Activated gamma-delta T cell (primary cell): ENCODE data around the gene DNPH1.
A peak's percentile ranks its signal among the peaks of the same experiment; 100 is the strongest.

Source experiments
- DNase-seq: peaks from one replicate; lab custom pipeline; 2025; lab: John Stamatoyannopoulos, UW

The DNPH1 gene

DNA sequence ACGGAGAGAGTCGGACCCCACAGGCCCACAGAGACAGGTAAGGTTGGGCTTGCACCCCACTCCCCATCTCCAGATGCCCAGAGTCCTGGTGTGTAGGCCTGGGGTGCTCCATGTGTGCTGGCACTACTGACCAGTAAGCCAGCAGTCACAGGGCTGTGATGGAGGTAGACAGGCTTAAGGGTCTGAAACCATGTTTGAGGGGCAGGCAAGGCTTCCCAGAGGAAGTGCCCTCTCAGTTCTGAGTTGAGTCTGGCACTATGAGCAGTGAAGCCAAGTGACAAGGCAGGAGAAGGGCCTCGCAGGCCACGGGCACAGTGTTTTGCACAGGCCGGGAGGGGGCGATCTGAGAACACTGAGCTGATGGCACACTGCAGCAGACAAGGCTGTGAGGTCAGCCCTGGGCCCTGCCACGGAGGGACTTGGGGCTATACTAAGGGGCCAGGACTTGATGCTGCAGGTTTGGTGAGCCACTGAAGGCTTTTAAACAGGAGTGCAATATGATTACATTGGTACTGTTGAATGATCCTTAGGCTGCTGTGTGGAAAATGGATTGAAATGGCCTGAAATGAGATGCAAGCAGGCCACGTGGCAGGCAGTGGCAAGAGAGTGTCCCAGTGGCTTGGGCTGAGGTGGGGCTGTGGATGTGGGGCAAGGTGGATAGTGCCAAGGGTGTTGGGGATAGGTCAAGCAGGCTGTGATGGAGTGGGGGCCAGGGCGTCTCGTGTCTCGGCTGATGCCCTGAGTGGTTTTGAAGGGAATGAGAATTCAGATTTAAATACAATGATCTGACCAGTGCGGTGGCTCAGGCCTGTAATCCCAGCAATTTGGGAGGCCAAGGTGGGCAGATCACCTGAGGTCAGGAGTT, 34.3 kb upstream of the DNPH1 start:
- DNase-seq: peak; percentile 28

DNA sequence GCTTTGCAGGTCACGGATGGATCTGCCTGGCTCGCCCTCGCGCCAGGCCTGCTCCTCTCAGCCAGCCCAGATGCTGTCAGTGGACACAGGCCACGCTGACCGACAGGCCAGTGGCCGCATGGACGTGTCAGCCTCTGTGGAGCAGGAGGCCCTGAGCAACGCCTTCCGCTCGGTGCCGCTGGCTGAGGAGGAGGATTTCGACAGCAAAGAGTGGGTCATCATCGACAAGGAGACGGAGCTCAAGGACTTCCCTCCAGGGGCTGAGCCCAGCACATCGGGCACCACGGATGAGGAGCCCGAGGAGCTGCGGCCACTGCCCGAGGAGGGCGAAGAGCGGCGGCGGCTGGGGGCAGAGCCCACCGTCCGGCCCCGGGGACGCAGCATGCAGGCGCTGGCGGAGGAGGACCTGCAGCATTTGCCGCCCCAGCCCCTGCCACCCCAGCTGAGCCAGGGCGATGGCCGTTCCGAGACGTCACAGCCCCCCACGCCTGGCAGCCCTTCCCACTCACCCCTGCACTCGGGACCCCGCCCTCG, 33.6 kb upstream of the DNPH1 start:
- no peak for DNase-seq

DNA sequence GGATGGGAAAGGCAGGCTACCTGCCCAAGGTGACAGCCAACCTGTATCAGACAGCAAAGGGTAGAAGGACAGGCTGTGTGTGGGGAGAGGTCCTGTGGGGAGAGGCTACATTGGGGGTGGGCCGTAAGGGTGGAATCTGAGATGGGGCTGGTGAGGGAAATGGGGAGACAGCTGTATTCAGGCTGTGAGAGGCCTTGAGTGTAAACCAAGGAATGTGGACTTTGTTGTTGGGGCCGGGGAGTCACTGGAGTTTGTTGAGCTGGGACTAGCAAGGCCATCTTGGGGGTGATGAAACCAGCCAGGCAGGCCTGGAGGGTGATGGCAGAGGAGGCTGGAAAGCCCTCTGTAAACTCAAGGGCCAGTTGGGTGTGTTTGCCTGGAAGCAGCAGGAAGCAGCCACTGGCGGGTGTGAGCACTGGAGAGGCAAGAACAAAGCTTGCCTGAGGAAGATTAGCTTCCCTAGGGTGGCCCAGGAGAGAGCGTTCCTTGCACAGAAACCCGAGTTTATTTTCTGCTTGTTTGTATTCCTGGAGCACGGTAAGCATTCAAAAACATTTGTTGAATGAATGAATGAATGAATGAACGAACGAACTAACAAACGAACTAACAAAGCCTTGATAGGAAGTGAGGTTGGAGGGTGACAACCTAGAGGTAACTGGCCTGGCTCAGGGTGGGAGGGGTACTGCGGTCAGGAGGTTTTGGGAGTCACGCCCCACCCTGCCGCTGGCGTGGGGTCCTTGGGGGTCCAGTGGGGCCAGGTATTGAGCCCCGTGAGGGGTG, 32.9 kb upstream of the DNPH1 start:
- DNase-seq: no peak

DNA sequence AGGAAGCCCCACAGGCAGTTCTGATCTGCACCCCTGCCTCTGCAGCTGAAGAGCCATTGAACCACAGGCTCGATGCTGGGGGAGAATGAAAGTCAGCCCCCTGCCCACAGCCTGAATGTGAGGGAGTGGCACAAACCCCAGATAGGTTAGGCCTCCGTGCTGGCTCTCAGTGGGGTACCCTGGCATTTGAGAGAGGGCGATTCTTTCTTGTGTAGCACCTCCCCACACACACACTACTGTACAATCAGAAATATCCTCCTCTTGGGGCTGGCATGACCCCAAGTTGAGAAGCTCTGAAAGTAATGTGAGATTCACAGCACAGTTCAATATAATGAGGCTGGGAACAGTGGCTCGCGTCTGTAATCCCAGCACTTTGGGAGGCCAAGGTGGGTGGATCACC, 31.9 kb upstream of the DNPH1 start:
- no peak for DNase-seq

DNA sequence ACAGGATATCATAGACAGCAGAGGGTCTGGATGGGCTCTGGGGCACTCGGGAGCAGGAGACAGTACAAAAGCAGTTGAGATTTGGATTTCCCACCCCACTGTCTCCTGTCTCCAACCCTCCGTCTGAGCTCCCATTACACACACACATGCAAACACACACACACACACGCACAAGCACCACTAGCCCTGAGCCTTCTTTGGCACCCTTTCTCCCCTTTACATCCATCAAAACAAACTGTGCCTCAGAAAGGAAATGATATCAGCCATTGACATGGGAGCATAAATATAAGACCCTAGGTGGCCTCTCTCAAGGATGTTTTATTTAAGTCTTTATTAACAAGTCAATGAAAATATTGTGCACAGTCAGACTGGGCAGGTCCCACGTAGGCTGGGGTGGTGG, 31.5 kb upstream of the DNPH1 start:
- no peak for DNase-seq

DNA sequence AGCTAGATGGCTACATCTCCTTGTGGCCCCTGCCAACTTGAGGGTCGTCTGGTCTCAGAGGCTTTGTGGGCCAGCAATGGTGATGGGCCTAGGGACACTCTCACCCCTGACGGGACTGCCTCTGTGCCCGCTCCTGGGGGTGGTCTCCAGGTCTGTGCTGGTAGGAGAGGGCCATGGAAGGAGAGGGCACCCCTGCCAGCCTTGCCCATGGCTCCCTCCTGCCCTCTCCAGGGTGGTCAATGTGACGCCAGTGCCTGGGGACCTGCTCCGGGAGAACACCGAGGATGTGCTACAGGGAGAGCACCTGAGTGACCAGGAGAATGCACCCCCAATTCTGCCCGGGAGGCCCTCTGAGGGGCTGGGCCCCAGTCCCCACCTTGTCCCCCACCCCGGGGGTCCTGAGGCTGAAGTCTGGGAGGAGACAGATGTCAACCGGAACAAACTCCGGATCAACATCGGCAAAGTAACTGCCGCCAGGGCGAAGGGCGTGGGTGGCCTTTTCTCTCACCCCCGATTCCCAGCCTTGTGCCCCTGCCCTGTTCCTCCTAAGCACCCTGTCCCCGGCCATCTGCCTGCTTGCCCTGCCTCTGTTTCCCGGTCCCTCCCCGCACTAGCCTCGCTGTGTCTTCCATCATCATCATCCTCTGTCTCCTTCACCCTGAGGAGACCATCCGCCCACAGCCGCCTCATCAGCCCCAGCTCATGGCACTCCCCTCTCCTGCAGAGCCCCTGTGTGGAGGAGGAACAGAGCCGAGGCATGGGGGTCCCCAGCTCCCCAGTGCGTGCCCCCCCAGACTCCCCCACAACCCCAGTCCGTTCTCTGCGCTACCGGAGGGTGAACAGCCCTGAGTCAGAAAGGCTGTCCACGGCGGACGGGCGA, 29.8 kb upstream of the DNPH1 start:
- DNase-seq: no peak

DNA sequence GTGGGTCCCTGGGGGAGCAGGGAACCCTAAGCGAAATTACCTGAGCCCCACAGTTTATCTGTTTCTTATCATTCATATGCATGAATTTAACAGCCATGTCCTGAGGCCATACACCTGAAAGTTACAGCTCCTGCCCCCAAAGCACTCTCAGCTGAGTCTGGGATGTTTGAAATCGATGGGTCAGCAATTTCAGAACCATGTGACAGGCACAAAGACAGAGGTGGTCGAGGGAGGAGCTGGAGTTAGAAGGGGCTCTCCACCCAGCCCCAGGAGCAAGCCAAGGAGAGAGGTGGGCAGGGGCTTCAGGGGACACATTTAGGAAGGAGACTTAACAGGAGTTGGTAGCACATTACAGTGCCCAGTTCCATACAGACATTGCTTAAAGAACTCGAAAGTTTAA, 28.9 kb upstream of the DNPH1 start:
- DNase-seq: no peak

DNA sequence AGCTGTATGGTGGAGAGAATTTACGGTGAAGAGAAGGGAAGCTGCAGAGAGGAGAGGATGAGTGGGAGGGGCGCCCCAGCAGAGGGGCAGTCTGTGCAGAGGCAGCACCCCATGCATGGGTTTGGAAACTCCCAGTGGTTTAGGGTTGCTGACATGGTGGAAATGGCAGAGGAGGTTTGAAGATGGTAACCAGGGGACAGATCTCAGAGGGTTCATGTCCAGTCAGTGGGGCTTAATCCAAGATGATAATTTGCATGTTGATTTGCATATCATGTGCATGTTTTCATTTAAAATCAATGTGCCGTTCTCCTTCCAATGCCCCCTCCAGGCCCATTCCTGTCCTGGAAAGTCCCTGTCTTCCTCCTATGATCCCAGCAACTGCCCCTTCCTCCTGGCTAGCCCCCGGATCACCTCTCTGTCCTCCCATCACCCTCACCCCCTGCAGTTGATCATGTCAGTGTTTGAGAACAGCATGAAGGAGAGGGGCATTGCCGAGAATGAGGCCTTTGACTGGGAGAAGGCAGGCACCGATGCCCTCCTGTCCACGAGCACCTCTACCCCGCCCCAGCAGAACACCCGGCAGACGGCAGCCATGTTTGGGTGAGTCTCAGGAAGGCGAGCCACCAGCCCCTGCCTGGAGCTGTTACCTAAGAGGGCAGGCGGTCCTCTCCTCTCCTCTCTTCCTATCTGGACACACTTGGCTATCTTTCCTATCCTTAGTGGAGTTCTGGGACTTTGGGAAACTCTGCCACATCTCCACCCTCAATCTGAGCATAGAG, 28.3 kb upstream of the DNPH1 start:
- DNase-seq: no peak

DNA sequence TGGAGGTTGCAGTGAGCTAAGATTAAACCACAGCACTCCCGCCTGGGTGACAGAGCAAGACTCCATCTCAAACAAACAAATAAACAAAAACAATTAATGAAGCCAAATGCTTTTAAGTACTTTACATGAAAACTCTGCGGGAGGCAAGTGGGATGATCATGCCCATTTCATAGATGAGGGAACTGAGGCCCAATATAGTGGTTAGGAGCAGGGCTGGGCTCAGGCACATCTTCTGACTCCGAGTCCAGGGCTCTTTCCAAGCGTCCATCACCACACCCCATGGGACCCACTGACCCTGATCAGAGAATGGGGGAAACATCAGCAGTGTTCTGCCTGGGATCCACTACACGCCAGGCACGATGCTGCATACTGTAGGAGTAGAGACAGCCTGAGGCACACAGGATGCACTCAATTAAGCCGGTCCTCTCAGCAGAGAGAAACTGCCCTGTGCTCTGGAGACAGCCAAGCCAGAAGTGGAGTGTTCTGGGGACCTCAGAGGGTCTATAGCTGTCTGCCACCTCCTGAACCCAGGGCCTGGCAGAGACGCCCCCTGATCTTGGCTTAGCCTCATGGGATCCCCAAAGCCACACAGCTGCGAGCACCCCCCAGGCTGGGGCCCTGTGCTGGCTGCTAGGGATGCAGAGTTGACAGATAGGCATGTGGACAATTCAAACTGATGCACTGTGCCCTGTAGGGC, 27.5 kb upstream of the DNPH1 start:
- no peak for DNase-seq

DNA sequence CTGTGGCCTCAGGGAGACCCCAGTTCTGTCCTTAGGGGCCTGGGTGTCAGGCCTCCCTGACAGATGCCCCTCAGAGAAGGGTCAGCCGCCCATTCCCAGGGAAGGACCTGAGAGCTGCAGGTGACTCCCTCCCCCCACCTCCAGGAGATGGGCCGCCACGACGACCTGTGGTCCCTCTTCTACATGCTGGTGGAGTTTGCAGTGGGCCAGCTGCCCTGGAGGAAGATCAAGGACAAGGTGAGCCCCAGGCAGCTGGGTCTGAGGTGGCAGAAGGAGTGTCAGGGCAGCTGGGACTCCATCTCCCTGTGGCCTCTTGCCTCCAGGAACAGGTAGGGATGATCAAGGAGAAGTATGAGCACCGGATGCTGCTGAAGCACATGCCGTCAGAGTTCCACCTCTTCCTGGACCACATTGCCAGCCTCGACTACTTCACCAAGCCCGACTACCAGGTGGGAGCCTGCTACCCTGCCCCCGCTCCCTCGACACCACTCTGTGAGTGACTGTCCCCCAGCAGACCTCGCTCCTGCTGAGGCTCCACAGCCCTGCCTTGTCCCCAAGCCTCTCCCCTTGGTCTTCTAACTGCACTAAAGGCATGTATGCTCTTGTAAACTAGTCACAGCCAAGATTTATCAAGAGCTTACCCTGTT, 26.2 kb upstream of the DNPH1 start:
- DNase-seq: no peak

DNA sequence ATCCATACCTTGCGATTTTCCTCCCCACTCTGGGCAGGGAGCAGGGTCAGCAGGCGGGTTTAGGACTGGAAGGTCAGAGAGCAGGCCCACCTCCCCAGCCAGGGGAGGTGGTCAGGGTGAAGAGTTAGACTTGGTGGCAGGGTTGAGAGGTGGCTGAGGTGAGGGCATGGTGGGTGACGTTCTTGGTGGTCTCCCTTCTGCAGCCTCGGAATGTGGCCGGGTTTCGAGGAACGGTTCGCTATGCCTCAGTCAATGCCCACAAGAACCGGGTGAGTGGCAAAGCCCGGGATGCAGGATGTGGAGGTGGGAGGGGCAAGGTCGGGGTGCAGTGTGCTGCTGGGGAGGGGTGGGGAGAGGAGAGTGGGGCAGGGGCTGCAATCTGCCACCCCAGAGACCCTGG, 25.6 kb upstream of the DNPH1 start:
- no peak for DNase-seq

DNA sequence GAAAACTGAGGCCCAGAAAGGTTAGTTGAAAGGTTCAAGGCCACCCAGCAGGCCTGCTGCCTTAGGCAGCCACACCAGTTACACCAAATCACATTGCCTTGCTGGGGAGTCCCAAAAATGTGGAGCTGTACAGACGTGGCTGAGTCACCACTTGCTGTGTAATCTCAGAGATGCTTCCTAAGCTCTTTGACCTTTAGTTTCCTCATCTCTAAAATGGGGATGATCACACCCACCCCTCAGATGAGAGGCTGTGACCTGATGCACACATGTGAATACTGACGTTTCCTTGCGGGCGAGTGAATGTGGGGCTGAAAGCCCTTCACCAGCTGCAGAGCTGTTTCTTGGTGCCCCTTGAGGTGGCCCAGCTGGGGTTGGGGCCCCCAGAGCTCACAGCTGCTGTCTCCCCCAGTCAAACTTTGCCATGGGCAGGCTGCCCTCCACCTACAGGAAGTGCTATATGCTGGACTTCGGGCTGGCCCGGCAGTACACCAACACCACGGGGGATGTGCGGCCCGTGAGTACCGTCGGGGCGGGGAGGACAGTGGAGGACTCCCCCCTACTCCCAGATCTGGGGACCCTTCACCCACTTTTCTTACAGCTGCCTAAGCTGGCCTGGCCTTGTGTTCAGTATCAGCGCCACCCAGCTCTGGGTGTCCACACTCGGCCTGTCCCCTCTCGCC, 25.0 kb upstream of the DNPH1 start:
- no peak for DNase-seq

DNA sequence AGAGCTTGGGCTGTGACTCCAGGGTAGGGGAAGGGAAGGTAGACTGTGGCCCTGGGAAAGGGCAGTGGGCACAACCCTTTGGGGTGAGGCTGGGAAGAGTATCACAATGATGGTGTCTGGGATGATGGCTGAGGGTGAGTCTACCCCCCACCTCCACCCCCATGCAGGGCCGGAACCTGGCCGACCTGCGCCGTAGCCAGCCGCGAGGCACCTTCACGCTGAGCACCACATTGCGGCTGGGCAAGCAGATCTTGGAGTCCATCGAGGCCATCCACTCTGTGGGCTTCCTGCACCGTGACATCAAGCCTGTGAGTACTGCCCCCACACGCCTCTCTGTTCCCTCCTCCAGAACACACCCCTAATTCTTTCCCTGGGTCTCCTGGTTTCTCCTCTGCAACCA, 24.1 kb upstream of the DNPH1 start:
- no peak for DNase-seq

DNA sequence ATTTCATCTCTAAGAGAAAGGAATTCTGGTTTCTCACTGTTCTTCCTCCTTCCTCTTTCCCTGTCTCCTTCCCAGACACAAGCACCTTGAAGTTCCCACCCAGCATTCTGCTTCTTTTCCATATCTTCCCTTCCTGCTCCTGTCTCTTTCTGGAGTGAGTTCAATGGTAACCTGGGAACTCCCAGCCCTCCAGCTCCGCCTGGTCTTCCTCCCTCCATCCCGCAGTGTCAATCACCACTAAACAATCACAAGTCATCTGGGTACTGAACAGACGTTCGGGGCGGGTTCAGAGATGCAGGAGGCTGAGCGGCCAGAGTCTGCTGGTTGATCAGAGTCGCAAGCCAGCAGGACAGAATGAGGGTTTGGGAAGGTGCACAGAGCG, 21.7 kb upstream of the DNPH1 start:
- DNase-seq: no peak

DNA sequence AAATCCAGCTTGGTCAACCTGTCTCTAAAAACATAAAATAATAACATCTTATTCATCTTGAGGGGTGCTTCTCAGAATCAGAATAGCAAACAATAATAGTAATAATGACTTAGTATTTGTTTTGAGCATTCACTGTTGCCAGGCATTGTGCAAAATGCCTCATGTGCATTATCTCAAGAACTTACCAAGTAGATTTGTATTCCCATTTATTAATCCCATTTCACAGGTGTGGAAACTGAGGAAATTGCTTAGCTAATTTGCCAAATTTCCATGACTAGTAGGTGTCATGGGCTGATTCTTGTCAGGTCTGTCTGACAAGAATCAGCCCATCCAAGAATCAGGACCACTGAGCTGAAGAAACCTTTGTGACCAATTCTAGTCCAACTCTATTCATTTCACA, 19.5 kb upstream of the DNPH1 start:
- DNase-seq: no peak

DNA sequence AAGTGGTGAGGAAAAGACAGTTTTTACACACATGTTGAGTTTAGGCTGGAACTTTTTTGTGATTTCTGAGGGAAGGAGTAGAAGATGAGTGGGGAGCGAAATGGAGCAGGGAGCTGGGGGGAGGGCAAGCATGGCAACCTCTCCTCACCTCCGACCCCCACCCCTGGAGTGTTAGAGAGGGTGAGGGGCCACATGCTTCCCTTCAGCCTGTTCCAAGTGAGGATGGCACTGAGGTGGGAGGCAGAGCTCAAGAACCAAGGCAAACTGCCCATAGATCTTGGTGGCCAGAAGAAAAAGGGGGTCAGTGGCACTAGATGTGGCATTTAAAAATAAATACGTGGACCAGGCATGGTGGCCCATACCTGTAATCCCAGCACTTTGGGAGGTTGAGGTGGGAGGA, 18.8 kb upstream of the DNPH1 start:
- DNase-seq: no peak

DNA sequence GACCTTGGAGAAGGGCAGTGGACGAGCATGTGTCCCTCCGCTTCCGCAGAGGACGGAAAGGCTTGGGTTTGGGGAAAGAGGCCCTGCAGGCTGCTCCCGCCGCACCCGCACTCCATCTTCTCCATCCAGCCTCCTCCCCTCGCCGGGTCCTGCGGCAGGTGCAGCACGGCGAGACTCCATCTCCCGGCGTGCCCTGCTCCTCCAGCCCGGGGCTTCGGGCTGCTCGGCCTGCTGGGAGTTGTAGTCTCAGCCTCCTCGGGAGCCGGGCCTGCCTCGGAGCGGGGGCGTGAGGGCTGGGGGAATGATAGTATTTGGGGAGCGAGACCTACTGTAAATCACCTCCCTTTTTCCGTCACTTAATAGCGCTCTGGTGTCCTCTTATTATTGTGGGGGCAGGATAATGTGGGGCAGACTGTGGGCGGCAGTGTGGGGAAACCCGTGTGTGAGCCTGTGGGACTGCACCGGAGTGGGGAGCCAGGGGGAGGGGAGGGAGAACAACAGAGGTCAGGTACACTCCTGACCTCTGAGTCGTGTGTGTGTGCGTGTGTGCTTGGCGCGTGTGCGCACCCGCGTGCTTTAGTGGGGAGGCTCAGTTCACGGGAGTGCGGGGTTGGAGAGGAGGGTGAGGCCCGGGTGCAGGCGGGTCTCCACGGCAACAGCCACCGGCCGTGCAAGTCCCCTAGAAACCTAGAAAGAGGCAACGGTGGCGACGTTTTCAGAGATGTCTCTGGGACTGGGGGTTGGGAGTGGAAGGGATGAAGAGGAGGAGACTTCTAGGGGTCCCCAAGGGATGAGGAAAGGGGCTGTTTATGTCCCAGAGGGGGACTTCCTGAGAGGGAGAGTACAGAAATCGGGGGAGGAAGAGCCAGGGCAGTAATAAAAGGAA, 18.1 kb upstream of the DNPH1 start:
- DNase-seq: peak; percentile 45

DNA sequence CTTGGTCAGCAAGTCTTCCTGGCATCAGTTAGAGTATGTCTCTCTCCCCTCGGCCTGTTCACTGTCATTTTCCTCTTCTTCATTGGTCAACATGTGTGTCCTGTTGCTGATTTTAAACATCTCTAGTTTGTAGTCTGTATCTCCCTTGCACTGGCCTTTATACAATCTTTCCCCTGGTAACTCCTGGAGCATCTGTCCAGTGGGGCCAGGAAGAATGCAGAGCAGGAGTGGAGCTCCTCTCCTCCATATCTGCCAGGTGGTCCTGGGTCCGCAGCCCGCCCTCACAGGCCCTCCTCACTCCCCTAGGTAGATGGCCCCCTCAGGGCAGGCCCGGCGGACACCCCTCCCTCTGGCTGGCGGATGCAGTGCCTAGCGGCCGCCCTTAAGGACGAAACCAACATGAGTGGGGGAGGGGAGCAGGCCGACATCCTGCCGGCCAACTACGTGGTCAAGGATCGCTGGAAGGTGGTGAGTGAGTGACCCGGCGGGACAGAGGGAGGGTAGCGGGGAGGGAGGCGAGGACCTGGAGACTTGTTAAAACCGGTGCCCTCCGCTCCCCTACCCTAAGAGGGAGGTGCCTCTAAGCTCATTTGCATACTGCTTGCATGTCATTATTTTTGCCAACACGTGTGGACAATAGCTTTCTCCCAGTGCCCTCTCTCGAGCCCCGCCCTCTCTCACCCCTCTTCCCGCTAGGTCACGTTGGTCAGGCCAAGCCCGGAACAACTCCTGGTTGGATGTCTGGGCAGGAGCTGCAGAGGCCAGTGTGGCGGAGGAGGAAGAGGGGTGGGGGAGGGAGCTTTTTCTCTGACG, 17.2 kb upstream of the DNPH1 start:
- no peak for DNase-seq
